Measurements from ENCODE around the gene TANGO6.
"Not testable (repeated sequence)": the region's sequence is repeated elsewhere in the genome, so short reads cannot be mapped to it uniquely, and the experiment has no call there.

Gene TANGO6

DNA sequence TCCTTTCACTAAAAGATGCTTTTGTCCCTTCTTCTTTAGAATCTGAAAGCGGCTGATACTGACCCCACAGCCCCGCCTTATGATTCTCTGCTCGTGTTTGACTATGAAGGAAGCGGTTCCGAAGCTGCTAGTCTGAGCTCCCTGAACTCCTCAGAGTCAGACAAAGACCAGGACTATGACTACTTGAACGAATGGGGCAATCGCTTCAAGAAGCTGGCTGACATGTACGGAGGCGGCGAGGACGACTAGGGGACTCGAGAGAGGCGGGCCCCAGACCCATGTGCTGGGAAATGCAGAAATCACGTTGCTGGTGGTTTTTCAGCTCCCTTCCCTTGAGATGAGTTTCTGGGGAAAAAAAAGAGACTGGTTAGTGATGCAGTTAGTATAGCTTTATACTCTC lies 10.1 kb upstream of the TANGO6 start:
- Histone ChIP-seq H3K4me1 (ENCODE audit: control insufficient read depth in 5 of 5, insufficient read depth in 5 of 5, low read length in 5 of 5) (peaks cover 0 to 3% (median 0%) of the 10 kb centered on the region in 5 donors), H3K27ac (ENCODE audit: low read depth, low read length) (no peak overlapping the region), H3K27me3 (ENCODE audit: control insufficient read depth in 5 of 5, insufficient read depth in 4 of 5, low read length in 5 of 5) (peaks cover 0 to 3% (median 0%) of the 10 kb centered on the region in 5 donors), H3K9me3 (ENCODE audit: control insufficient read depth in 5 of 5, low read length in 5 of 5) (peaks cover 0 to 4% (median 0%) of the 10 kb centered on the region in 5 donors), H3K36me3 (ENCODE audit: control insufficient read depth in 5 of 5, insufficient read depth in 5 of 5, low read length in 5 of 5) (no peaks in the 10 kb centered on the region), H3K9ac (ENCODE audit: low read length in 5 of 5) (no peak overlapping the region), H3K4me3 (ENCODE audit: low read depth in 1 of 5, low read length in 5 of 5) (no peak overlapping the region)

DNA sequence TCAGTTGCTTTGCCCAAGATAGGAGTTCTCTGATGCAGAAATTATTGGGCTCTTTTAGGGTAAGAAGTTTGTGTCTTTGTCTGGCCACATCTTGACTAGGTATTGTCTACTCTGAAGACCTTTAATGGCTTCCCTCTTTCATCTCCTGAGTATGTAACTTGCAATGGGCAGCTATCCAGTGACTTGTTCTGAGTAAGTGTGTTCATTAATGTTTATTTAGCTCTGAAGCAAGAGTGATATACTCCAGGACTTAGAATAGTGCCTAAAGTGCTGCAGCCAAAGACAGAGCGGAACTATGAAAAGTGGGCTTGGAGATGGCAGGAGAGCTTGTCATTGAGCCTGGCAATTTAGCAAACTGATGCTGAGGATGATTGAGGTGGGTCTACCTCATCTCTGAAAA lies 8.8 kb upstream of the TANGO6 start:
- no peaks in the 10 kb centered on the region for H3K36me3 ChIP-seq (ENCODE audit: control insufficient read depth in 5 of 5, insufficient read depth in 5 of 5, low read length in 5 of 5)
- H3K27me3 ChIP-seq (ENCODE audit: control insufficient read depth in 5 of 5, insufficient read depth in 4 of 5, low read length in 5 of 5): peaks cover 0 to 3% (median 0%) of the 10 kb centered on the region in 5 donors
- H3K4me1 ChIP-seq (ENCODE audit: control insufficient read depth in 5 of 5, insufficient read depth in 5 of 5, low read length in 5 of 5): peaks cover 0 to 3% (median 0%) of the 10 kb centered on the region in 5 donors
- no peak overlapping the region for H3K27ac ChIP-seq (ENCODE audit: low read depth, low read length)
- H3K4me3 ChIP-seq (ENCODE audit: low read depth in 1 of 5, low read length in 5 of 5): no peak overlapping the region
- H3K9me3 ChIP-seq (ENCODE audit: control insufficient read depth in 5 of 5, low read length in 5 of 5): peaks cover 0 to 4% (median 0%) of the 10 kb centered on the region in 5 donors
- no peak overlapping the region for H3K9ac ChIP-seq (ENCODE audit: low read length in 5 of 5)

DNA sequence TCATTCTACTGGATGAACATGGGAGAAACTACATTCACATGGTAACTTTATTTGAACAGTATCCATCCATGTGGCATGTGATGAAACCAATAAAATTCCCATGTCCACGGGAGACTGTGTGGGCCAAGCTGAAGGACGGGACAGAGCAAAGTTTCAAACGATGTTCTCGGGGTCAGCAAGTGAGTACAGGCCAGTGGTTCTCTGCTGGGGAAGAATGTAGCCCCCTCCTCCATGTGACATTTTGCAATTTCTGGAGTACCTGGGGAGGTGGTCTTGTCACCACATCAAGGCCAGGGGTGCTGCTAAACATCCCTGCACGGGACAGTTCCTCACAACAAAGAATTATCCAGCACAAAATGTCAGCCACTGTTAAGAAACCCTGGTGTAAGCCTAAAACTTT lies 7.4 kb upstream of the TANGO6 start:
- H3K4me1 ChIP-seq (ENCODE audit: control insufficient read depth in 5 of 5, insufficient read depth in 5 of 5, low read length in 5 of 5): peaks cover 0 to 5% (median 0%) of the 10 kb centered on the region in 5 donors
- H3K27ac ChIP-seq (ENCODE audit: low read depth, low read length): no peak overlapping the region
- no peak overlapping the region for H3K4me3 ChIP-seq (ENCODE audit: low read depth in 1 of 5, low read length in 5 of 5)
- no peaks in the 10 kb centered on the region for H3K9me3 ChIP-seq (ENCODE audit: control insufficient read depth in 5 of 5, low read length in 5 of 5)
- peaks cover 0 to 3% (median 0%) of the 10 kb centered on the region in 5 donors for H3K27me3 ChIP-seq (ENCODE audit: control insufficient read depth in 5 of 5, insufficient read depth in 4 of 5, low read length in 5 of 5)
- H3K9ac ChIP-seq (ENCODE audit: low read length in 5 of 5): peak overlapping the region in 1 of 5 donors; percentile 87
- no peaks in the 10 kb centered on the region for H3K36me3 ChIP-seq (ENCODE audit: control insufficient read depth in 5 of 5, insufficient read depth in 5 of 5, low read length in 5 of 5)

DNA sequence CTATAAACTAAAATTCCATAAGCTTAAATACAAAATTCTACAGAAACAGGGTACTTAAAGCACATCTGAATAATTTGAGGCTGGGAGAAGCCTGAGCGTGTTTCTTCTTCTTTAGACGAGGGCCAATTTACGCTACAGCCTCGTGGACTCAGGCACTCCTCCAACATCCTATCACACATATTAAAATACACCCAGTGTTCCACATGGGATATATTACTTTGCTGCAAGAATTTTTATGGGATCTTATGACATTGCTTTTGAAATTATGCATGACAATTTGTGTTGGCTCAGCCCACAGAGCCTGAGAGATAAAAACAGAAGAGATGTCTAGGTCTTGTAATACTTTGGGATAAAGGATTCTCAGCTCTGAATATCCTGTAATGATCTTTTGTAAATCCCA lies 3.5 kb upstream of the TANGO6 start:
- no peaks in the 10 kb centered on the region for H3K9me3 ChIP-seq (ENCODE audit: control insufficient read depth in 5 of 5, low read length in 5 of 5)
- peaks cover 3 to 15% (median 12%) of the 10 kb centered on the region in 5 donors for H3K4me1 ChIP-seq (ENCODE audit: control insufficient read depth in 5 of 5, insufficient read depth in 5 of 5, low read length in 5 of 5)
- no peak overlapping the region for H3K4me3 ChIP-seq (ENCODE audit: low read depth in 1 of 5, low read length in 5 of 5)
- peaks cover 0 to 3% (median 0%) of the 10 kb centered on the region in 5 donors for H3K27me3 ChIP-seq (ENCODE audit: control insufficient read depth in 5 of 5, insufficient read depth in 4 of 5, low read length in 5 of 5)
- H3K27ac ChIP-seq (ENCODE audit: low read depth, low read length): no peak overlapping the region
- H3K9ac ChIP-seq (ENCODE audit: low read length in 5 of 5): no peak overlapping the region
- no peaks in the 10 kb centered on the region for H3K36me3 ChIP-seq (ENCODE audit: control insufficient read depth in 5 of 5, insufficient read depth in 5 of 5, low read length in 5 of 5)

DNA sequence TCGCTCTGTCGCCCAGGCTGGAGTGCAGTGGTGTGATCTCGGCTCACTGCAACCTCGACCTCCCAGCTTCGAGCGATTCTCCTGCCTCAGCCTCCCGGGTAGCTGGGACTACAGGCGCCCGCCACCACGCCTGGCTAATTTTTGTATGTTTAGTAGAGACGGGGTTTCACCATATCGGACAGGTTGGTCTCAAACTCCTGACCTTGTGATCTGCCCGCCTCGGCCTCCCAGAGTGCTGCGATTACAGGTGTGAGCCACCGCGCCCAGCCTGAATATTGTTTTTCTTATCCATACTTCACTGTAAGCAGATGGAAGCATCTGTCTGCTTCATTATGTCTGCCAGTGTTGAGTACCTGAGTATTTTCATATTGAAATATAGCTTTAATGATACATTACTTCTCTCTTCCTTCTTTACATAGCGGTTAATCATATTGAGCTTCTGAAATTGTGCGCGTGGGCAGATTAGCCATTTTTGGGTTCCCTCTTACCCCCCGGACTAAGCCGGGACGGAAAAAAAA lies 308 bp upstream of the TANGO6 start:
- peak overlapping the region; percentile 83 for H3K27ac ChIP-seq (ENCODE audit: low read depth, low read length)
- peak overlapping the region; percentile 75 to 97 (median 91) for H3K4me3 ChIP-seq (ENCODE audit: low read depth in 1 of 5, low read length in 5 of 5)
- not testable (repeated sequence) for H3K9me3 ChIP-seq (ENCODE audit: control insufficient read depth in 5 of 5, low read length in 5 of 5); H3K27me3 ChIP-seq (ENCODE audit: control insufficient read depth in 5 of 5, insufficient read depth in 4 of 5, low read length in 5 of 5); H3K36me3 ChIP-seq (ENCODE audit: control insufficient read depth in 5 of 5, insufficient read depth in 5 of 5, low read length in 5 of 5)
- H3K9ac ChIP-seq (ENCODE audit: low read length in 5 of 5): peak overlapping the region; percentile 30 to 99 (median 96)
- H3K4me1 ChIP-seq (ENCODE audit: control insufficient read depth in 5 of 5, insufficient read depth in 5 of 5, low read length in 5 of 5): peaks cover 0 to 15% (median 13%) of the 10 kb centered on the region in 5 donors

DNA sequence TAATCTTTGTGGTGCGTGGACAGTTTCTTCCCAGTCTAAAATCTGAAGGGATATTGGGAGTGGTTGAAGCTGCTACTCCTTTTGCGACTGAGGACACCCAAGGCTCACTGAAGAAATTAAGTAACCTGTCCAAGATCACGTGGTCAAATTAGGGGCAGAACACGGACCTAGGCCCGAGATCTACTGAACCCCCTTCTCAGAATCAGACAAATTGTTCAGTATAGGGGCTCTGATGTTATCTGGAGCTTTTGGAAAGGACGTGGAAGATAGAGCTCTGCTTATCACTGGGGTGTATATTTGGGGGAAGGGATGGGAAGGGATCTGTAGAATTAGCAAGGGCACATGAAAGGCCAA lies 857 bp downstream of the TANGO6 start:
- peak overlapping the region; percentile 83 to 97 (median 92) for H3K4me3 ChIP-seq (ENCODE audit: low read depth in 1 of 5, low read length in 5 of 5)
- no peaks in the 10 kb centered on the region for H3K27me3 ChIP-seq (ENCODE audit: control insufficient read depth in 5 of 5, insufficient read depth in 4 of 5, low read length in 5 of 5)
- H3K36me3 ChIP-seq (ENCODE audit: control insufficient read depth in 5 of 5, insufficient read depth in 5 of 5, low read length in 5 of 5): no peaks in the 10 kb centered on the region
- peak overlapping the region; percentile 30 to 99 (median 96) for H3K9ac ChIP-seq (ENCODE audit: low read length in 5 of 5)
- H3K4me1 ChIP-seq (ENCODE audit: control insufficient read depth in 5 of 5, insufficient read depth in 5 of 5, low read length in 5 of 5): peaks cover 0 to 15% (median 13%) of the 10 kb centered on the region in 5 donors
- peak overlapping the region; percentile 83 for H3K27ac ChIP-seq (ENCODE audit: low read depth, low read length)
- no peaks in the 10 kb centered on the region for H3K9me3 ChIP-seq (ENCODE audit: control insufficient read depth in 5 of 5, low read length in 5 of 5)

DNA sequence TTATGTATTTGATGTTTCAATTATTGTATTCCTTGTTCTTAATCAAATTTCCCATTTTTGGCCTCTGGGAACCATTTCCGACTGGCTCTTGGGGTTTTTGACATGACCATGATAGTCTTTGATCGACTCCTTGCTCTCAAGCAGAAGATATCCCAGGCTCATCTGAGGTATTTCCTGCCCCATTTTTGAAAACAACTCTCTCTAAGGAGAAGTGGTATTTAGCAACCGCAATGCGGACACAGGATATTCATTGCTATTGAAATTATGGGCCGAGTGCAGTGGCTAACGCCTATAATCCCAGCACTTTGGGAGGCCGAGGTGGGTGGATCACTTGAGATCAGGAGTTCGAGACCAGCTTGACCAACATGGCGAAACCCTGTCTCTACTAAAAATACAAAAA lies 5.5 kb downstream of the TANGO6 start:
- no peaks in the 10 kb centered on the region for H3K36me3 ChIP-seq (ENCODE audit: control insufficient read depth in 5 of 5, insufficient read depth in 5 of 5, low read length in 5 of 5)
- H3K27me3 ChIP-seq (ENCODE audit: control insufficient read depth in 5 of 5, insufficient read depth in 4 of 5, low read length in 5 of 5): no peaks in the 10 kb centered on the region
- H3K4me1 ChIP-seq (ENCODE audit: control insufficient read depth in 5 of 5, insufficient read depth in 5 of 5, low read length in 5 of 5): peaks cover 0 to 15% (median 13%) of the 10 kb centered on the region in 5 donors
- no peaks in the 10 kb centered on the region for H3K9me3 ChIP-seq (ENCODE audit: control insufficient read depth in 5 of 5, low read length in 5 of 5)
- H3K27ac ChIP-seq (ENCODE audit: low read depth, low read length): no peak overlapping the region
- no peak overlapping the region for H3K9ac ChIP-seq (ENCODE audit: low read length in 5 of 5)
- no peak overlapping the region for H3K4me3 ChIP-seq (ENCODE audit: low read depth in 1 of 5, low read length in 5 of 5)

DNA sequence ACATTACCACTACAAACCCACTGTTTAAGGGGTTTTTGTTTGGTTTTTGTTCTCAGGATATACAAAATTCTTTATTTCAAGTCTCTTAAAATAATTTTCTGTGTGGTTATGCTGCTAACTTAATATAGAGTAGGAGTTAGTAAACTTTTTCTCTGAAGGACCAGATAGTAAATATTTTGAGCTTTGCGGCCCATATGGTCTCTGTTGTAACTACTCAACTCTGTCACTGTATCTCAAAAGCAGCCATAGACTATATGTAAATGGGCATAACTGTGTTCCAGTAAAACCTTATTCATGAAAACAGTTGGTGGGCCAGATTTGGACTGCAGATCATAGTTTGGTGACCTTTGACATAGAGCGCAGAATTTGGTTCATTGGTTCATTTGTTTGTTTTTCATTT lies 7.2 kb downstream of the TANGO6 start:
- Histone ChIP-seq H3K9ac (ENCODE audit: low read length in 5 of 5) (peak overlapping the region in 1 of 5 donors; percentile 51), H3K36me3 (ENCODE audit: control insufficient read depth in 5 of 5, insufficient read depth in 5 of 5, low read length in 5 of 5) (no peaks in the 10 kb centered on the region), H3K9me3 (ENCODE audit: control insufficient read depth in 5 of 5, low read length in 5 of 5) (no peaks in the 10 kb centered on the region), H3K4me3 (ENCODE audit: low read depth in 1 of 5, low read length in 5 of 5) (no peak overlapping the region), H3K27ac (ENCODE audit: low read depth, low read length) (no peak overlapping the region), H3K4me1 (ENCODE audit: control insufficient read depth in 5 of 5, insufficient read depth in 5 of 5, low read length in 5 of 5) (peaks cover 0 to 7% (median 5%) of the 10 kb centered on the region in 5 donors), H3K27me3 (ENCODE audit: control insufficient read depth in 5 of 5, insufficient read depth in 4 of 5, low read length in 5 of 5) (no peaks in the 10 kb centered on the region)

DNA sequence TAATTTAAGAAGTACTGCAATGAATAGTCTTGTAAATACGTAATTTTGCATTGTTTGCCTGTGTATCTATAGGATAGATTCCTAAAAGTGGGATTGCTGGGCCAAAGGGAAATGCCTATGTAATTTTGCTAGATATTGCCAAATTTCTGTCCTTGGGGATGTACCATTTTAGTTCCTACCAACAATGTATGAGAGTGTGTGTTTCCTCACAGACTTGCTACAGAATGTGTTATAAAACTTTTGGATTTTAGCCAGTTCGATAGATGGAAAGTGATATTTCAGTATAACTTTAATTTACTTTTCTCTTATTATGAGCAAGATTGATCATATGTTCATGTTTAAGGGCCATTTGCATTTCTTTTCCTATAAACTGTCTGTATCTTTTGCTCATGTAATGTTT lies 8.3 kb downstream of the TANGO6 start:
- Histone ChIP-seq H3K27ac (ENCODE audit: low read depth, low read length) (no peak overlapping the region), H3K36me3 (ENCODE audit: control insufficient read depth in 5 of 5, insufficient read depth in 5 of 5, low read length in 5 of 5) (no peaks in the 10 kb centered on the region), H3K4me1 (ENCODE audit: control insufficient read depth in 5 of 5, insufficient read depth in 5 of 5, low read length in 5 of 5) (peaks cover 0 to 7% (median 5%) of the 10 kb centered on the region in 5 donors), H3K9ac (ENCODE audit: low read length in 5 of 5) (no peak overlapping the region), H3K9me3 (ENCODE audit: control insufficient read depth in 5 of 5, low read length in 5 of 5) (no peaks in the 10 kb centered on the region), H3K4me3 (ENCODE audit: low read depth in 1 of 5, low read length in 5 of 5) (no peak overlapping the region), H3K27me3 (ENCODE audit: control insufficient read depth in 5 of 5, insufficient read depth in 4 of 5, low read length in 5 of 5) (no peaks in the 10 kb centered on the region)

DNA sequence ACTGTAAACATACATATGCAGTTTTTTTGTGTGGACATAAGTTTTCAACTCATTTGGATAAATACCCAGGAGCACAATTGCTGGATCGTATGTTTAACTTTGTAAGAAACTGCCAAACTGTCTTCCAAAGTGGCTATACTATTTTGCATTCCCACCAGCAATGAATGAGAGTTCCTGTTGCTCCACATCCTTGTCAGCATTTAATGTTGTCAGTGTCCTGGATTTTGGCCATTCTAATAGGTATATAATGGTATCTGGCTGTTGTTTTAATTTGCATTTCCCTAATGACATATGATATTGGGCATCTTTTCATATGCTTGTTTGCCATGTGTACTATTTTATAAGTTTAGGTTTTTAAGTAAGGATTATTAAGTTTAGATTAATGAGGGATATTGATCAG lies 14.1 kb downstream of the TANGO6 start:
- no peak overlapping the region for H3K9ac ChIP-seq (ENCODE audit: low read length in 5 of 5)
- no peak overlapping the region for H3K27ac ChIP-seq (ENCODE audit: low read depth, low read length)
- H3K4me1 ChIP-seq (ENCODE audit: control insufficient read depth in 5 of 5, insufficient read depth in 5 of 5, low read length in 5 of 5): no peaks in the 10 kb centered on the region
- no peak overlapping the region for H3K4me3 ChIP-seq (ENCODE audit: low read depth in 1 of 5, low read length in 5 of 5)
- no peaks in the 10 kb centered on the region for H3K9me3 ChIP-seq (ENCODE audit: control insufficient read depth in 5 of 5, low read length in 5 of 5)
- H3K27me3 ChIP-seq (ENCODE audit: control insufficient read depth in 5 of 5, insufficient read depth in 4 of 5, low read length in 5 of 5): no peaks in the 10 kb centered on the region
- peaks cover 5 to 22% (median 15%) of the 10 kb centered on the region in 5 donors for H3K36me3 ChIP-seq (ENCODE audit: control insufficient read depth in 5 of 5, insufficient read depth in 5 of 5, low read length in 5 of 5)

All from subcutaneous abdominal adipose tissue (tissue), 5 donors.